OCI-LY7 (cell line): ENCODE data around the gene SPATA31E1. TPM values are rescaled to one million over a fixed set of nuclear protein-coding genes. Genes with fewer than 3 reads are reported as not detected.

ENCODE experiments used
- BruUV-seq: library from RNA; stranded (reverse); fragments of 400-500 nt; replicated peaks from 2 replicates; lab custom pipeline; 2021; lab: Mats Ljungman, UMichigan
- CTCF ChIA-PET: fragments of 300-600 bp; sonication (Branson Sonifier 250); formaldehyde crosslinking; loops from one replicate; lab custom pipeline; 2022; ENCODE audit warnings: antibody characterized with exemption; ENCODE audit not compliant: unreplicated experiment; lab: Charles Lee
- POLR2A ChIA-PET: fragments of 300-600 bp; sonication (Branson Sonifier 250); formaldehyde crosslinking; loops from one replicate; lab custom pipeline; 2022; ENCODE audit warnings: antibody characterized with exemption; lab: Charles Lee
- DNase-seq: peaks from one replicate; pipeline ENCODE4 v3.0.0-alpha.2; 2015; ENCODE audit warnings: low spot score
- H2AFZ ChIP-seq: fragments of 200-600 bp; sonication (generic), shearing (Covaris generic); 2 replicates; pipeline ENCODE4 v1.6.1; 2014; ENCODE audit warnings: mild to moderate bottlenecking, antibody characterized with exemption, low read length, moderate library complexity
- H3K27ac ChIP-seq: fragments of 200-600 bp; sonication (generic); 2 replicates; pipeline ENCODE4 v1.5.1; 2014; ENCODE audit warnings: mixed run types, low read depth, mild to moderate bottlenecking, moderate library complexity, low read length, inconsistent platforms; ENCODE audit not compliant: poor library complexity, severe bottlenecking
- H3K36me3 ChIP-seq: fragments of 200-600 bp; sonication (generic); 2 replicates; pipeline ENCODE4 v1.6.1; 2014; ENCODE audit warnings: mild to moderate bottlenecking, antibody characterized with exemption, low read length, moderate library complexity, mixed read lengths; ENCODE audit not compliant: insufficient read depth
- H3K4me1 ChIP-seq: fragments of 200-600 bp; sonication (generic); 2 replicates; pipeline ENCODE4 v1.5.1; 2014; ENCODE audit warnings: mild to moderate bottlenecking, low read length; ENCODE audit not compliant: insufficient read depth, poor library complexity, severe bottlenecking
- H3K4me2 ChIP-seq: fragments of 200-600 bp; sonication (generic); 2 replicates; pipeline ENCODE4 v1.6.1; 2014; ENCODE audit warnings: mild to moderate bottlenecking, low read length
- H3K4me3 ChIP-seq: fragments of 200-600 bp; sonication (generic); 2 replicates; pipeline ENCODE4 v1.5.1; 2014; ENCODE audit warnings: mild to moderate bottlenecking, low read depth, low read length; ENCODE audit not compliant: poor library complexity, severe bottlenecking
- H3K79me2 ChIP-seq: fragments of 200-600 bp; sonication (generic); 2 replicates; pipeline ENCODE4 v1.6.1; 2016; ENCODE audit warnings: low read depth, mild to moderate bottlenecking, low read length, moderate library complexity, mixed read lengths; ENCODE audit not compliant: insufficient read depth
- H3K9me2 ChIP-seq: fragments of 200-600 bp; sonication (generic); 2 replicates; pipeline ENCODE4 v1.6.1; 2016; ENCODE audit warnings: mild to moderate bottlenecking, low read length, mixed read lengths; ENCODE audit not compliant: insufficient read depth
- H3K9me3 ChIP-seq: fragments of 200-600 bp; sonication (generic); 2 replicates; pipeline ENCODE4 v1.6.1; 2014; ENCODE audit warnings: mild to moderate bottlenecking, mixed run types, low read length, mixed read lengths
- H4K20me1 ChIP-seq: fragments of 200-600 bp; sonication (generic); 2 replicates; pipeline ENCODE4 v1.6.1; 2014; ENCODE audit warnings: mild to moderate bottlenecking, antibody characterized with exemption, low read length, moderate library complexity, mixed read lengths; ENCODE audit not compliant: insufficient read depth
- EZH2phosphoT487 ChIP-seq: fragments of 200-600 bp; sonication (generic); IDR thresholded peaks from 2 replicates; pipeline ENCODE4 v1.6.1; 2018; ENCODE audit warnings: low read depth, borderline replicate concordance, mild to moderate bottlenecking, mixed run types, antibody characterized with exemption, low read length, moderate library complexity, mixed read lengths
- intact Hi-C: fragments of 100-400 bp; cut with micrococcal nuclease; formaldehyde crosslinking; loops from one replicate; pipeline ENCODE4 v1.10.0; 2022; ENCODE audit not compliant: unreplicated experiment
- total RNA-seq, 2 experiments: library from RNA; depleted of rRNA in 1 of 2; stranded (reverse); fragments of >200 nt in 1 of 2; shearing (Covaris generic) in 1 of 2; gene quantifications; 2 replicates each; pipeline ENCODE4 v1.2.3, GENCODE V29; 2014 to 2022
- TF ChIP-seq, protein P1 (sequence below): fragments of 200-600 bp; sonication (generic); conservative IDR thresholded peaks from 2 replicates; pipeline ENCODE4 v1.5.1; 2014; ENCODE audit warnings: mild to moderate bottlenecking, antibody characterized with exemption, low read length, moderate library complexity, mixed read lengths

The SPATA31E1 gene
- total RNA-seq, 2 experiments from 2014 or later = not detected

DNA sequence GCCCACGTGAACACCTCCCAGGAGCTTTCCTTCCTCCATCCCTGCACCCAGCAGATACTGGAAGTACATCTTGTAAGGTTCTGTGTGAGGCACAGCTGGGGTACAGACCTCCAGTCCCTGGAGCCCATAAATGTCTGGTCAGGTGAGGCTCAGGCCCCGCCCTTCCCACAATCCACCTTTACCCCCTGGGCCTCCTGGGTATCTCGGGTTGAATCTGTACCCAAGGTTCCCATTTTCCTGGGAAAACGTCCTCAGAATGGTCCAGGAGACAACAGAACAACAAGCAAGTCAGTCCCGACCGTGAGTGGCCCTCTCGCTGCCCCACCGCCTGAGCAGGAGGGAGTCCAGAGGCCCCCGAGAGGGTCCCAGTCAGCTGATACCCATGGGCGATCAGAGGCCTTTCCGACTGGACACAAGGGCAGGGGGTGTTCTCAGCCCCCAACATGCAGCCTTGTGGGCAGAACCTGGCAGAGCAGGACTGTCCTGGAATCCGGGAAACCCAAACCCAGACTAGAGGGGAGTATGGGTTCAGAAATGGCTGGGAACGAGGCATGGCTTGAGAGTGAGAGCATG is 4.3 kb downstream of the SPATA31E1 start:
- H3K4me1 ChIP-seq = no peaks in the 10 kb centered on the region
- no peak overlapping the region for H3K4me2 ChIP-seq
- TF ChIP-seq, protein P1, sequence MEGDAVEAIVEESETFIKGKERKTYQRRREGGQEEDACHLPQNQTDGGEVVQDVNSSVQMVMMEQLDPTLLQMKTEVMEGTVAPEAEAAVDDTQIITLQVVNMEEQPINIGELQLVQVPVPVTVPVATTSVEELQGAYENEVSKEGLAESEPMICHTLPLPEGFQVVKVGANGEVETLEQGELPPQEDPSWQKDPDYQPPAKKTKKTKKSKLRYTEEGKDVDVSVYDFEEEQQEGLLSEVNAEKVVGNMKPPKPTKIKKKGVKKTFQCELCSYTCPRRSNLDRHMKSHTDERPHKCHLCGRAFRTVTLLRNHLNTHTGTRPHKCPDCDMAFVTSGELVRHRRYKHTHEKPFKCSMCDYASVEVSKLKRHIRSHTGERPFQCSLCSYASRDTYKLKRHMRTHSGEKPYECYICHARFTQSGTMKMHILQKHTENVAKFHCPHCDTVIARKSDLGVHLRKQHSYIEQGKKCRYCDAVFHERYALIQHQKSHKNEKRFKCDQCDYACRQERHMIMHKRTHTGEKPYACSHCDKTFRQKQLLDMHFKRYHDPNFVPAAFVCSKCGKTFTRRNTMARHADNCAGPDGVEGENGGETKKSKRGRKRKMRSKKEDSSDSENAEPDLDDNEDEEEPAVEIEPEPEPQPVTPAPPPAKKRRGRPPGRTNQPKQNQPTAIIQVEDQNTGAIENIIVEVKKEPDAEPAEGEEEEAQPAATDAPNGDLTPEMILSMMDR = no peak
- no peak for TF ChIP-seq EZH2phosphoT487
- H2AFZ ChIP-seq = no peak overlapping the region
- POLR2A ChIA-PET = no interaction called here
- H4K20me1 ChIP-seq = no peaks in the 10 kb centered on the region
- H3K36me3 ChIP-seq = no peaks in the 10 kb centered on the region
- H3K27ac ChIP-seq = no peak overlapping the region
- intact Hi-C loops = no loop called here
- no peaks in the 10 kb centered on the region for H3K79me2 ChIP-seq
- no peaks in the 10 kb centered on the region for H3K9me2 ChIP-seq
- H3K4me3 ChIP-seq = no peak overlapping the region
- CTCF ChIA-PET = no interaction called here
- BruUV-seq = no TSS peak
- DNase-seq = no peak
- no peaks in the 10 kb centered on the region for H3K9me3 ChIP-seq

DNA sequence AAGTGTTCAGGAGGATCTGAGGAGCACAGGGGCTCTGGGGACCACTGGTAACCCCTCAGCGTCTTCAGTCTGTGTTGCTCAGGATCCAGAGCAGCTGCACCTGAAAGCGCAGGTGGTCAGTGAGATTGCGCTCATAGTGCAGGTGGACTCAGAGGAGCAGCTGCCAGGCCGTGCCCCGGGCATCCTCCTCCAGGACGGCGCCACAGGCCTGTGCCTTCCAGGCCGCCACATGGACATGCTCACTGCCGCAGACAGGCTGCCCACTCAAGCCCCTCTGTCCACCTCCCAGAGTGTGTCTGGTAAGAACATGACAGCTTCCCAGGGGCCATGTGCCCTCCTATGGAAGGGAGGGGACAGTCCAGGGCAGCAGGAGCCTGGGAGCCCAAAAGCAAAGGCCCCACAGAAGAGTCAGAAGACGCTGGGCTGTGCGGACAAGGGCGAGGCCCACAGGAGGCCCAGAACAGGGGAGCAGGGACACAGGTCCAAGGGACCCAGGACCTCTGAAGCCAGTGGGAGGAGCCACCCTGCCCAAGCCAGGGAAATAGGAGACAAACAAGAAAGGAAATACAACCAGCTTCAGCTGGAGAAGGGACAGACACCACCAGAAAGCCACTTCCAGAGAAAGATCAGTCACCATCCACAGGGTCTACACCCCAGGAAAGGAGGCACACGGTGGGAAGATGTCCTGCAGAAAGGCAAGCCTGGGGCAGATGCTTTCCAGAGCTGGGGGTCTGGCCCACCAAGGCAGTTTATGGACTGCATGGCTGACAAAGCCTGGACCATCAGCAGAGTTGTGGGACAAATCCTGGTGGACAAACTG is 5.2 kb downstream of the SPATA31E1 start:
- Histone ChIP-seq H3K79me2 (no peaks in the 10 kb centered on the region), H3K4me1 (no peaks in the 10 kb centered on the region), H3K9me2 (no peaks in the 10 kb centered on the region), H4K20me1 (no peaks in the 10 kb centered on the region), H3K36me3 (no peaks in the 10 kb centered on the region), H3K4me3 (no peak overlapping the region), H2AFZ (no peak overlapping the region), H3K4me2 (no peak overlapping the region), H3K9me3 (no peaks in the 10 kb centered on the region), H3K27ac (no peak overlapping the region)
- TF ChIP-seq, protein P1 = no peak
- TF ChIP-seq EZH2phosphoT487 = no peak
- BruUV-seq = no TSS peak
- ChIA-PET CTCF (no interaction called here), POLR2A (no interaction called here)
- intact Hi-C loops = no loop called here
- no peak for DNase-seq

DNA sequence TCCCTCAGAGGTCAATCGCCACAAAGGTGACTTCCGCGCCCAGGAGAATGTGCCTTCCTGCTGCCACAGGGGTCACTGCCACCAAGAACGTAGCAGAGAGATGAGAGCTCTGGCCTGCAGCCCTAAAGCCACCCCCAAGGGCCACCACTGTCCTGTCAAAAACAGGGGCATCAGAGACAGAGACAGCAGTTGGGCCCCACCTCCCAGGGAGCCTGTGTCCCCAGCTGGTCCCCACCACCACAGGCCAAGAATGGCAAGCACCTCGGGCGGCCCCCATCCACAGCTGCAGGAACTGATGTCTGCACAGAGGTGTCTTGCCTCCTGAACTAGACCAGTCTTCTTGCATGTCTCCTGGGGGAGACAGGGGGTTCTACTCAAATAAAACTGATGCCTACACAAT is 5.8 kb downstream of the SPATA31E1 start:
- CTCF ChIA-PET = no interaction called here
- no peak overlapping the region for H3K4me2 ChIP-seq
- intact Hi-C loops = no loop called here
- no peak overlapping the region for H3K27ac ChIP-seq
- no peaks in the 10 kb centered on the region for H3K79me2 ChIP-seq
- DNase-seq = no peak
- POLR2A ChIA-PET = no interaction called here
- no peak overlapping the region for H3K4me3 ChIP-seq
- no peaks in the 10 kb centered on the region for H4K20me1 ChIP-seq
- no peaks in the 10 kb centered on the region for H3K4me1 ChIP-seq
- no peaks in the 10 kb centered on the region for H3K9me3 ChIP-seq
- no peaks in the 10 kb centered on the region for H3K9me2 ChIP-seq
- no peak overlapping the region for H2AFZ ChIP-seq
- BruUV-seq = no TSS peak
- TF ChIP-seq EZH2phosphoT487 = no peak
- TF ChIP-seq, protein P1 = no peak
- H3K36me3 ChIP-seq = no peaks in the 10 kb centered on the region
